ENCODE data around the gene SLC12A3.

SLC12A3 gene

GRCh38 chr16:56841659-56842058 is 23.3 kb upstream of the SLC12A3 start:
- H3K27me3 ChIP-seq (ENCODE audit: low read length) = no peaks in the 10 kb centered on the region
- H2AFZ ChIP-seq (ENCODE audit: low read depth, low read length, severe bottlenecking) = no peak overlapping the region
- H4K20me1 ChIP-seq (ENCODE audit: low read depth, low read length) = no peaks in the 10 kb centered on the region
- H3K27ac ChIP-seq (ENCODE audit: low read depth, low read length) = no peak overlapping the region
- H3K9me2 ChIP-seq (replicated peaks; ENCODE audit: insufficient read depth, low read length) = no peaks in the 10 kb centered on the region
- H3K36me3 ChIP-seq (ENCODE audit: low read length) = 0 out of 2 replicates have a peak, but pooled peaks cover 2% of the 10 kb centered on the region
- no peak overlapping the region for H3K9ac ChIP-seq (ENCODE audit: low read length)
- no peak for TF ChIP-seq CTCF (IDR thresholded peaks at IDR 0.05; ENCODE audit: insufficient read depth, low read length, poor library complexity, severe bottlenecking)
- TF ChIP-seq EZH2phosphoT487 (conservative IDR thresholded peaks at IDR 0.05; ENCODE audit: low read length) = no peak
- H3F3A ChIP-seq (ENCODE audit: insufficient read depth) = no peaks in the 10 kb centered on the region
- no peaks in the 10 kb centered on the region for H3K9me3 ChIP-seq (ENCODE audit: insufficient read depth, low read length)
- no peak overlapping the region for H3K4me3 ChIP-seq (ENCODE audit: insufficient read depth, low read length, poor library complexity, severe bottlenecking)
- no peaks in the 10 kb centered on the region for H3K79me2 ChIP-seq (ENCODE audit: insufficient read depth, low read length)
- H3K4me2 ChIP-seq (ENCODE audit: low read depth, low read length, poor library complexity, severe bottlenecking) = no peak overlapping the region

GRCh38 chr16:56842133-56842532 is 22.9 kb upstream of the SLC12A3 start:
- H3F3A ChIP-seq (ENCODE audit: insufficient read depth) = no peaks in the 10 kb centered on the region
- H3K79me2 ChIP-seq (ENCODE audit: insufficient read depth, low read length) = no peaks in the 10 kb centered on the region
- H3K36me3 ChIP-seq (ENCODE audit: low read length) = 0 out of 2 replicates have a peak, but pooled peaks cover 2% of the 10 kb centered on the region
- no peaks in the 10 kb centered on the region for H3K27me3 ChIP-seq (ENCODE audit: low read length)
- no peak for TF ChIP-seq CTCF (IDR thresholded peaks at IDR 0.05; ENCODE audit: insufficient read depth, low read length, poor library complexity, severe bottlenecking)
- TF ChIP-seq EZH2phosphoT487 (conservative IDR thresholded peaks at IDR 0.05; ENCODE audit: low read length) = no peak
- H3K4me3 ChIP-seq (ENCODE audit: insufficient read depth, low read length, poor library complexity, severe bottlenecking) = no peak overlapping the region
- no peaks in the 10 kb centered on the region for H4K20me1 ChIP-seq (ENCODE audit: low read depth, low read length)
- no peaks in the 10 kb centered on the region for H3K9me3 ChIP-seq (ENCODE audit: insufficient read depth, low read length)
- H3K9me2 ChIP-seq (replicated peaks; ENCODE audit: insufficient read depth, low read length) = no peaks in the 10 kb centered on the region
- H3K27ac ChIP-seq (ENCODE audit: low read depth, low read length) = no peak overlapping the region
- H3K4me2 ChIP-seq (ENCODE audit: low read depth, low read length, poor library complexity, severe bottlenecking) = no peak overlapping the region
- no peak overlapping the region for H3K9ac ChIP-seq (ENCODE audit: low read length)
- no peak overlapping the region for H2AFZ ChIP-seq (ENCODE audit: low read depth, low read length, severe bottlenecking)

- H2AFZ ChIP-seq (ENCODE audit: low read depth, low read length, severe bottlenecking) = no peak overlapping the region
- no peaks in the 10 kb centered on the region for H3K9me2 ChIP-seq (replicated peaks; ENCODE audit: insufficient read depth, low read length)
- H3K27me3 ChIP-seq (ENCODE audit: low read length) = no peaks in the 10 kb centered on the region
- H3K79me2 ChIP-seq (ENCODE audit: insufficient read depth, low read length) = no peaks in the 10 kb centered on the region
- TF ChIP-seq CTCF (IDR thresholded peaks at IDR 0.05; ENCODE audit: insufficient read depth, low read length, poor library complexity, severe bottlenecking) = no peak
- no peak for TF ChIP-seq EZH2phosphoT487 (conservative IDR thresholded peaks at IDR 0.05; ENCODE audit: low read length)
- H3K9me3 ChIP-seq (ENCODE audit: insufficient read depth, low read length) = no peaks in the 10 kb centered on the region
- no peaks in the 10 kb centered on the region for H4K20me1 ChIP-seq (ENCODE audit: low read depth, low read length)
- H3K4me3 ChIP-seq (ENCODE audit: insufficient read depth, low read length, poor library complexity, severe bottlenecking) = no peak overlapping the region
- no peak overlapping the region for H3K9ac ChIP-seq (ENCODE audit: low read length)
- no peaks in the 10 kb centered on the region for H3F3A ChIP-seq (ENCODE audit: insufficient read depth)
- no peak overlapping the region for H3K27ac ChIP-seq (ENCODE audit: low read depth, low read length)
- no peaks in the 10 kb centered on the region for H3K36me3 ChIP-seq (ENCODE audit: low read length)
- no peak overlapping the region for H3K4me2 ChIP-seq (ENCODE audit: low read depth, low read length, poor library complexity, severe bottlenecking)
Measured at GRCh38 chr16:56844056-56844455, 21.0 kb upstream of the SLC12A3 start.

Measured in SU-DHL-6 (cell line).